HS-5 (cell line): ENCODE results near the gene POTEI.
"Not testable (repeated sequence)": the region's sequence is repeated elsewhere in the genome, so short reads cannot be mapped to it uniquely, and the experiment has no call there.

Experiments used
- DNase-seq: peaks from one replicate; pipeline ENCODE4 v3.0.0-alpha.2; 2012; ENCODE audit warnings: low read depth

POTEI gene

GRCh38 chr2:130509228-130509627 is at the start of gene POTEI:
TSS of gene POTEI (minus strand) at chr2:130509328. CDS start at chr2:130509235, 93 bp downstream.
- not testable (repeated sequence) for DNase-seq

DNA sequence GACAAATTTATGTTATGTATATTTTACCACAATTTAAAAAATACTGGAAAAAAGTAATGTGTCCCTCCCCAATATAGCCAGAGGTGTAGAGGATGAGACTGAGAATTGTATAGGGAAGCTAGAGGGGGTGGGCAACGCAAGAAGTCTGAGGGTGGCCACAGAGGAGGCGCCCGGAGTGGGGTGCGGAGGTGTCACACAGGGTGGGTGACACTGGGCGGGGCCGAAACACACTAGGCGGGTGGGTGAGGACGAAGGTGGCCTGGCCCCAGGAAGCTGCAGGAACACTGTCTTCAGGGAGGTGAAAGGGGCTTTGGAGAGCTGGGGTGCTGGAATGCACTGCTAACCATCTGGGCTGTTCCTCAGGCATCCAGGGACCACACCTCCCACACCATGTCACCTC is 47.3 kb upstream of the POTEI start:
- DNase-seq = not testable (repeated sequence)

- not testable (repeated sequence) for DNase-seq
Observed at GRCh38 chr2:130554178-130554577, 45.0 kb upstream of the POTEI start.

DNA sequence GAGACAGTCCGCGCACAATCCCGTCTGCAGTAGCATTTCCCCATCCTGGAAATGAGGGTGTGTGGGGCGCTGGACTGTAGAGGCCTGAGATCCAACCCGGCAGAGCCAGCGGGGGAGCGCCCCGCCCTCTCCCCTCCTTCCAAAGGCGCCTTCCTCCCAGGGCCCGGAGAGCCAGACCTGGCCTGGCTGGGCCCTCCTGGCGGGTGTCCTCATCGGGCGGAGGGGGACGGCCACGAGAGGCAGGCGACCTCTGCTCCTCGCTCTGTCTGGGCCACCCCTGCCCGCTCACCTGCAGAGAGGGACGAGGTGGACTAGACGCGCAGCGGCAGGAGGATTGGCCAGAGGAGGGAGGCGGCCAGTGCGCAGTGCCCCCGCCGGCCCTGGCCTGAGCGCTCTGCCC is 40.3 kb upstream of the POTEI start:
- not testable (repeated sequence) for DNase-seq

DNA sequence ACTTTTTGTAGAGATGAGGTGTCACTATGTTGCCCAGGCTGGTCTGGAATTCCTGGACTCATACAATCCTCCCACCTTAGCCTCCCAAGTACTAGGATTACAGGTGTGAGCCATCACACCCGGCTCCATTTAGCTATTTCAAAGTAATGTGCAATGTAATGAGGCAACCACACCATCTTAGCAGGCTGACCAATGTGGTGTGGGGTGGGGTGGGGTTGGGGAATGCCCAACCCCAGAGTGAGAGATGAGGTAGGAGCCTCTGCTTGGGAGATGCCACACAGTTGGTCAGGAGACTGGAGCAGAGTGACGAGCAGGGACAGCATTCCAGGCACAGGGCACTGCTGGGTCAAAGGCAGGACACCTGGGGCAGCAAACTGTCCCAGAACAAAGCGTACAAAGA is 39.3 kb upstream of the POTEI start:
- not testable (repeated sequence) for DNase-seq

DNA sequence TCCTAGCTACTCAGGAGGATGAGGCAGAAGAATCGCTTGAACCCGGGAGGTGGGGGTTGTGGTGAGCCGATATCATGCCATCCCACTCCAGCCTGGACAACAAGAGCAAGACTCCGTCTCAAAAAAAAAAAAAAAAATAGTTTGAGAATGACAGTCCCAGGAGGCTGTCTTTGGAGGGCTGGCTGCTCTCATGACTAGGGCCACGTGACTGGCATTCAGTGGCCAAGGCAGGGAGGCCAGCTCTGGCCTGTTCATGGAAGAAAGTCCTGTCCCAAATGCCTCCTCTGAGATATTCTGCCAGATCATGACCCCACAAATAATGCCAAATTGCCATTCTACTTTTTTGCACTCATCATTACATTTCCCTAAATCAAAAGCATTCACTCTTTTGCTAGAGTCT is 35.9 kb upstream of the POTEI start:
- not testable (repeated sequence) for DNase-seq

DNA sequence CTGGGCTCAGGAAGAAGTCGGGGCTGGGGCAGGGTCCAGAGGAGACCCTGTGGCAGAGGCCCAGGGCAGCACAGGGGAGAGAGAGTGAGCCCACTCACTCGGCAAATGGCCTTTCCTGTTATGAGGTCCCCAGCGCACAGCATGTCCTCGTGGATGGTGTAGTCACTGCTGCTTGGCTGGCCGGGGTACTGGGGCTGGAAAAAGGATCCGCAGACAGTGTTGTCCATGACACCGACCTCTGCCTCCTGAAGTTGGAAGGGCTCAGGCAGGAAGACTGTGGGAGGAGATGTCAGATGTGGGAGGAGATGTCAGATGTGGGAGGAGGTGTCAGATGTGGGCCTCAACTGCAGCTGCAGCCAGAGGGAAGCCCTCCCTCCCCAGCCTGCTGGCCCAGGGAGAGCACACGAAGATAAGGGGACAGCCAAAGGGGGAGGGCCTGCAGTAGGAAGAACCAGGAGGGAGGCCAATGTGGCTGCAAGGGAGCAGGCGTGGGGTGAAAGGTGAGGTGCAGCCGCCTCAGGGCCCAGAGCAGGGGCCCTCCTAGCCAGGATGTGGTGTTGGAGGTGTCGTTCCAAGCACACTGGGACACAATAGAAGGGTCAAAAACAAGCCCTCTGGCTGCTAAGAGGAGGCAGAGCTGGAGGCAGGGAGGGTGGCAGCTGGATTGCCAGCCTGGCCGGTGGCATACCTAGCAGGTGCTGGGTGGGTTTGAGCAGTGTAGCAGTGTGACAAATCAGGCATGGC is 34.8 kb upstream of the POTEI start:
- DNase-seq = not testable (repeated sequence)

- DNase-seq = not testable (repeated sequence)
Observed at GRCh38 chr2:130542789-130543188, 33.7 kb upstream of the POTEI start.

DNA sequence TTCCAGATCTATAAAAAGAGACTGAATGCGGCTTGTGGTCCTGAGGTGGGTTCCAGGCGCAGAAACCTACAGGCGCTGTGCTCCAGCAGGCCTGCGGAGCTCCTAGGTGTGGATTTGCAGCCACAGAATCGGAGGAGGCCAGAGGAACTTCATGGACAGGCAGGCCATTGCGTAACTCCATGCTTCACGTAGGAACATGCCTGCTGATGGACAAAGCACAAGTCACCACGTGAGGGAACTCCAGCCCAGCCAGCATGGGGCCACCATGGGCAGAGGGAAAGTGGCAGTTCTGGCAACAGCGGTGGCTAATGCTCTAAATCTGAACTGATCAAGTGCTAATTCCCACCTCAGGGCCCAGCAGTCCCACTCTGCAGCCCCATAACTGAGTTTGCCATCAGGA is 29.1 kb upstream of the POTEI start:
- DNase-seq = not testable (repeated sequence)

GRCh38 chr2:130536654-130537053 is 27.5 kb upstream of the POTEI start:
- not testable (repeated sequence) for DNase-seq

GRCh38 chr2:130531672-130532071 is 22.5 kb upstream of the POTEI start:
- not testable (repeated sequence) for DNase-seq

DNA sequence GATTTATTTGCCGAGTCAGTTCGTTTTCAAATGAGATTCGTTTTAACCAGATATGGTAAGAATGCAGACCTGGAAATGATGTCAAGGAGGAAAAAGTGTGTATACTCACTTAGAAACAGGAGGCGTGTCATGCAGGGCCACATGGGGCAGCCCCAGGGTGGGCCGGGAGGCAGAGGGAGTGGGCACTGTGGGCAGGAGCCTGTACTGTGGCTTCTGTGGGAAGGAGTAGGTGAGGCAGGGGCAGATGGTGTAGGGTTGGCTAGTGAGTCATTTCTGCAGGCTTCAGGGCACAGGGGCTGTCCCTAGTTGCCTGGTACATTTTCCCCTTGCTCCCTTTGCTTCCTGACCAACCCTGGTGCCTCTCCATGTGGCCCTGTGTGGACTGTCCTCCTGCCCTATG is 22.1 kb upstream of the POTEI start:
- DNase-seq = not testable (repeated sequence)

DNA sequence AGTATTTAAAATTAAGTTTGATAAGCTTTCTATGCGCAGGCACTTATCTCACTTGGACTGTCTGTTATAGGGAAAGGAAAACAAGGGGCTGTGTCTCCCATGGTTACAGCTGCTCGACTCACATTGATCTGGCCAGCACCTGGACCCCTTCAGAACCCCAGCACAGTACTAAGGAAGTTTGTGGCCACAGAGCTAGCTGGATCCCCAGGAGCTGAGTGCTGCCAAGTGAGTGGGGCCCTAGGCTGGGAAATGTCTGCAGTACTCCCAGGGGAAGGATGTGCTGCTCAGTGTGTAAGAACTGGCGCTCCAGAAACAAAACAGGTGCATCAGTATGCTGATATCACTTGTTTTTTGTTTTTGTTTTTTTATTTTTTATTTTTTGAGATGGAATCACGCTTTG is 21.1 kb upstream of the POTEI start:
- not testable (repeated sequence) for DNase-seq

GRCh38 chr2:130529545-130529944 is 20.4 kb upstream of the POTEI start:
- DNase-seq = not testable (repeated sequence)

GRCh38 chr2:130527365-130527967 is 18.3 kb upstream of the POTEI start:
- not testable (repeated sequence) for DNase-seq

DNA sequence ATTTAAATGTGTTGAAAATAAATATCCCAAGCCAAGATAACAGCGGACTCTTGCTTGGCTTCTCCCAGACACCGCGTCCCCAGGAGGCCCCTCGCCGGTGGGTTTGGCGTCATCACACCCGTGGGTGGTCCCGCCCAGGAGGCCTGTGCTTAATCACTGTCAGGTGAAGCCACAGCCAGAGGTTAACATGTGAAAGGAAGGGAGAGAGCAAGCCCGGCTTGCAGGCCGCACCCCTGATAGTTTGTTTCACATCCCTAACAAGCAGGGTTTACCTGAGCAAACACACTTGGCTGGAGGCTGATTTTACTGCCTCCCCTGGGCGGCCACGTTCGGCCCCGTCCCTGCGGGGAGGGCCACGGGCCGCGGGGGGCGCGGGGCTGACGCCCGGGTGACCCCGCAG is 13.3 kb upstream of the POTEI start:
- DNase-seq = not testable (repeated sequence)

DNA sequence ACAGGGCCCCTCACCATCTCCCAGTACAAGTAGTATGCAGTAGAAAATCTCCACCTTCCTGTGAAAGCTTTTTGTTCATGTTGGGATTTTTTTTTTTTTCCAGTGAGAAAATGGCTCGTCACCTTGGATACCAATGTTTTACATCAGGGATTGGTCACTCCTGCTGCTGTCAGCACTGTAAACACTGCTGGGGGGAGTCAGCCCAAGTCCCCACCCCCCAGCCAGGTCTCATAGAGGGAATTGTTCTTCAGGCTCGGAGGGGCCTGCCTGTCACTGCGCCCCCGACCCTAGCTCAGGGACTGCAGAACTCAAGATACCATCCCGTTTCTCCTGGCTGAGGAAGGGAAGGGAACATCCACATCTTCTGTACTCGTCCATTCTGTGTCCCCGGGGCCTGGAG is 11.9 kb upstream of the POTEI start, which contains the start of gene CFC1B:
Gene CFC1B, plus strand, starts transcription at position 231 of the 400 bp plus-strand sequence. CDS start 263 bp downstream, outside the sequence.
- DNase-seq = not testable (repeated sequence)

DNA sequence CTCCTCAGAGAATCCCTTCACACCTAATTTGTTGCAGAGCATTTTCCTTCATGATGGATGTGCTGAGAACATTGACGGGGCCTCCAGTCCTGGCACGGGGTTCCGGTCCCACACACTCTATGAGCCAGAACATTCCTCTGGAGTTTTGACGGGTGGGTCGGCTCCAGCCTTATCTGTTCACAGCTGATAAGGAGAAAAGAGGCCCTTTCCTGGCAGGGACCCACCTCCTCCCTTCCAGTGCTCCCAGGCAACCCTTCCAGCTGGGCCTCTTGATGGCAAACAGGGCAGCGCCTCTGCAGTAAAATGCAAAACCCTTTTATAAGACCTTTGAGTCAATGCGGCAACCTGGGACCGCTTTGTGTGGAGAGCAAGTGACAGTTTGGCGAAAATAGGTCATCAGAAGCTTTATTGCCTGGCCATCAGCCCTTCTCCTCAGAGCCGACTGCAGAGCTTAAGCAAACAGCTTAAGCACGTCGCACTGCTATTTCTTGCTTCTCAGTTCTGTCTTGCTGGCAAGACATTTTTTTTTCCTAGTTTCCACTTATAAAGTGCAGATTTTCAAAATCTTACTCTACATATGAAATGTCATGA is 9.5 kb upstream of the POTEI start:
- DNase-seq = not testable (repeated sequence)

GRCh38 chr2:130511747-130512451 is 2.8 kb upstream of the POTEI start:
- DNase-seq = not testable (repeated sequence)

GRCh38 chr2:130510807-130511746 is 1.9 kb upstream of the POTEI start:
- not testable (repeated sequence) for DNase-seq

- not testable (repeated sequence) for DNase-seq
Observed at GRCh38 chr2:130491073-130491472, 18.1 kb downstream of the POTEI start.
